DOHH2 (cell line): ENCODE data around the gene NEK5.

ENCODE experiments used
- CTCF ChIP-seq: fragments of 200-600 bp; sonication (generic); IDR thresholded peaks from one replicate; pipeline ENCODE4 v1.5.1; 2014; ENCODE audit warnings: antibody characterized with exemption, mild to moderate bottlenecking, low read depth, low read length; ENCODE audit not compliant: poor library complexity, severe bottlenecking
- EZH2phosphoT487 ChIP-seq: fragments of 200-600 bp; sonication (generic); IDR thresholded peaks from 2 replicates; pipeline ENCODE4 v1.6.1; 2017; ENCODE audit warnings: borderline replicate concordance, mild to moderate bottlenecking, antibody characterized with exemption, low read length, moderate library complexity, mixed read lengths

- no peak for TF ChIP-seq CTCF
- TF ChIP-seq EZH2phosphoT487 = no peak
Observed at GRCh38 chr13:51996641-51997040, 132.2 kb downstream of the NEK5 start.
